CD4-positive, CD25-positive, alpha-beta regulatory T cell (primary cell): ENCODE data around the gene OSGEPL1. TPM values are rescaled to one million over a fixed set of nuclear protein-coding genes. Genes with fewer than 3 reads are reported as not detected.
"Not testable (repeated sequence)": the region's sequence is repeated elsewhere in the genome, so short reads cannot be mapped to it uniquely, and the experiment has no call there.

Source experiments
- ATAC-seq, 2 donors: fragments of 150-1000 bp; cut with Tn5 transposase; one replicate each; pipeline ENCODE4 v1.10.0; 2021; ENCODE audit warnings: low read depth in 2 of 2, moderate number of reproducible peaks in 2 of 2, moderate library complexity in 1 of 2
- DNase-seq, 3 donors: peaks; one replicate each; pipeline versions ENCODE4 v3.0.0 to v3.0.0-alpha.2; 2012 to 2022; ENCODE audit warnings: mixed read lengths in 1 of 3
- H3K27ac ChIP-seq: one replicate; pipeline ENCODE4 v1.7.0; 2013; ENCODE audit warnings: mild to moderate bottlenecking, low read length; ENCODE audit not compliant: insufficient read depth, poor library complexity, severe bottlenecking
- H3K27me3 ChIP-seq: one replicate; pipeline ENCODE4 v1.7.0; 2013; ENCODE audit warnings: low read length; ENCODE audit not compliant: control insufficient read depth, insufficient read depth
- H3K36me3 ChIP-seq: one replicate; pipeline ENCODE4 v1.7.0; 2013; ENCODE audit warnings: mild to moderate bottlenecking, low read length, moderate library complexity; ENCODE audit not compliant: control insufficient read depth, insufficient read depth
- H3K4me1 ChIP-seq: 2 replicates; pipeline ENCODE4 v1.7.0; 2013; ENCODE audit warnings: mild to moderate bottlenecking, low read length; ENCODE audit not compliant: insufficient read depth, control insufficient read depth, poor library complexity, severe bottlenecking
- H3K4me3 ChIP-seq: one replicate; pipeline ENCODE4 v1.7.0; 2013; ENCODE audit warnings: low read depth, mild to moderate bottlenecking, low read length, moderate library complexity
- H3K9me3 ChIP-seq, 2 experiments: 1 replicate in 1 of 2; 2 replicates in 1 of 2; pipeline ENCODE4 v1.7.0; 2013; ENCODE audit warnings: low read length in 2 of 2, mild to moderate bottlenecking in 1 of 2, moderate library complexity in 1 of 2; ENCODE audit not compliant: control insufficient read depth in 2 of 2
- H3K27ac Mint-ChIP-seq, 3 donors: one replicate each; pipeline ENCODE4 v1.8.0; 2020 to 2022; ENCODE audit warnings: mild to moderate bottlenecking in 3 of 3, mixed read lengths in 3 of 3, moderate library complexity in 2 of 3
- H3K27me3 Mint-ChIP-seq: one replicate; pipeline ENCODE4 v1.8.0; 2022; ENCODE audit warnings: mild to moderate bottlenecking, mixed read lengths
- H3K36me3 Mint-ChIP-seq: one replicate; pipeline ENCODE4 v1.8.0; 2020; ENCODE audit warnings: mixed read lengths
- H3K4me1 Mint-ChIP-seq, 4 donors: one replicate each; pipeline ENCODE4 v1.8.0; 2020 to 2022; ENCODE audit warnings: mixed read lengths in 4 of 4, mild to moderate bottlenecking in 1 of 4
- H3K4me3 Mint-ChIP-seq, 4 donors: one replicate each; pipeline ENCODE4 v1.8.0; 2020 to 2022; ENCODE audit warnings: mild to moderate bottlenecking in 4 of 4, mixed read lengths in 4 of 4, moderate library complexity in 3 of 4
- H3K9me3 Mint-ChIP-seq, 7 donors: one replicate each; pipeline ENCODE4 v1.8.0; 2020 to 2022; ENCODE audit warnings: mixed read lengths in 7 of 7, mild to moderate bottlenecking in 3 of 7, moderate library complexity in 2 of 7
- polyA plus RNA-seq, 4 donors: library from polyadenylated mRNA; unstranded; fragments of 300-500 nt; fragmentation: Illumina TruSeq; gene quantifications; one replicate each; pipeline ENCODE4 v1.2.3, GENCODE V29; 2021
- total RNA-seq: library from RNA; stranded (reverse); gene quantifications from one replicate; pipeline ENCODE4 v1.2.3, GENCODE V29; 2022

The OSGEPL1 gene
- total and polyA plus RNA-seq, 5 donors from 2014 or later: 5.7 to 15.6 (median 15.1) TPM

DNA sequence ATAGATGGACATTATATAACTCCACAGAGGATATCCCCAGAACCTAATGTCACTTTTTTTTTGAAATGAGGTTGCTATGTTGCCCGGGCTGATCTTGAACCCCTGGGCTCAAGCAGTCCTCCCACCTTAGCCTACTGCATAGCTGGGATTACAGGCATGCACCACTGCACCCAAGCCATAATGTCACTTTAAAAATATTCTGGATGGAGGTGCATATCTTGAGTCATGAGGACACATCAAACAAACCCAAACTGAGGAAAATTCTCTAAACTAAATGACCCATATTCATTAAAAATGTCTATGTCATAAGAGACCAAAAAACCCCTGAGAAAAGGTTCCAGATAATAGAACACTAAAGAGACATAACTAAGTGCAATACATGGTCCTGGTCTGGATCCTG, 36.3 kb downstream of the OSGEPL1 start:
- no peak overlapping the region for H3K4me3 Mint-ChIP-seq
- Histone ChIP-seq H3K36me3 (peaks cover 3% of the 10 kb centered on the region), H3K4me3 (no peak overlapping the region), H3K27ac (no peak overlapping the region), H3K9me3 (no peaks in the 10 kb centered on the region), H3K4me1 (no peaks in the 10 kb centered on the region), H3K27me3 (no peaks in the 10 kb centered on the region)
- no peaks in the 10 kb centered on the region for H3K27me3 Mint-ChIP-seq
- no peak for DNase-seq
- H3K27ac Mint-ChIP-seq: no peak overlapping the region
- ATAC-seq: no peak
- peaks cover 4% of the 10 kb centered on the region for H3K36me3 Mint-ChIP-seq
- H3K9me3 Mint-ChIP-seq: no peaks in the 10 kb centered on the region
- H3K4me1 Mint-ChIP-seq: no peaks in the 10 kb centered on the region

GRCh38 chr2:189723192-189723591, 39.4 kb downstream of the OSGEPL1 start:
- Histone ChIP-seq H3K36me3 (no peaks in the 10 kb centered on the region), H3K4me3 (no peak overlapping the region), H3K27me3 (no peaks in the 10 kb centered on the region), H3K9me3 (no peaks in the 10 kb centered on the region), H3K27ac (no peak overlapping the region), H3K4me1 (no peaks in the 10 kb centered on the region)
- ATAC-seq (no peak), DNase-seq (no peak)
- H3K27ac Mint-ChIP-seq: no peak overlapping the region
- H3K4me3 Mint-ChIP-seq: no peak overlapping the region
- H3K4me1 Mint-ChIP-seq: no peaks in the 10 kb centered on the region
- H3K9me3 Mint-ChIP-seq: no peaks in the 10 kb centered on the region
- H3K36me3 Mint-ChIP-seq: peaks cover 9% of the 10 kb centered on the region
- H3K27me3 Mint-ChIP-seq: no peaks in the 10 kb centered on the region

DNA sequence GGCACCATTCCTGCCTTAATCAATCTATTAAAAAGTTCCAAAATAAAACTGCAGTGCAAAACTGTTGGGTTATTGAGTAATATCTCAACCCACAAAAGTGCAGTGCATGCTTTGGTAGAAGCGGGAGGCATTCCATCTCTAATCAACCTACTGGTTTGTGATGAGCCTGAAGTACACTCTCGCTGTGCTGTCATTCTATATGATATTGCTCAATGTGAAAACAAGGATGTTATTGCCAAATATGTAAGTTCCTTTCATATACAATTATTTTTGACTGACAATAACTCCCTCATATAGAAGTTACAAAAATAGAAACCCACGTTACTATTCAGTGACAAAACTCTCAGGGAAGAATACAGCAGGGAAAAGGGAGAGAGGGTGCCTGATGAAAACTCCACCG, 43.0 kb downstream of the OSGEPL1 start:
- no peaks in the 10 kb centered on the region for H3K36me3 ChIP-seq
- no peak overlapping the region for H3K27ac Mint-ChIP-seq
- no peaks in the 10 kb centered on the region for H3K9me3 ChIP-seq
- H3K27ac ChIP-seq: no peak overlapping the region
- no peaks in the 10 kb centered on the region for H3K27me3 ChIP-seq
- no peaks in the 10 kb centered on the region for H3K27me3 Mint-ChIP-seq
- no peak overlapping the region for H3K4me3 Mint-ChIP-seq
- H3K4me3 ChIP-seq: no peak overlapping the region
- no peak for DNase-seq
- peaks cover 0 to 8% (median 0%) of the 10 kb centered on the region in 7 donors for H3K9me3 Mint-ChIP-seq
- H3K4me1 Mint-ChIP-seq: no peaks in the 10 kb centered on the region
- peaks cover 13% of the 10 kb centered on the region for H3K36me3 Mint-ChIP-seq
- no peaks in the 10 kb centered on the region for H3K4me1 ChIP-seq
- ATAC-seq: no peak

- H3K9me3 ChIP-seq, H3K4me1 Mint-ChIP-seq, H3K4me3 Mint-ChIP-seq, DNase-seq, H3K4me1 ChIP-seq, ATAC-seq, H3K27me3 Mint-ChIP-seq, H3K27ac Mint-ChIP-seq, H3K36me3 Mint-ChIP-seq, H3K27ac ChIP-seq, H3K27me3 ChIP-seq, H3K36me3 ChIP-seq, H3K4me3 ChIP-seq: not testable (repeated sequence)
- peaks cover 0 to 14% (median 2%) of the 10 kb centered on the region in 7 donors for H3K9me3 Mint-ChIP-seq
Measured at GRCh38 chr2:189717593-189717992, 45.0 kb downstream of the OSGEPL1 start.

GRCh38 chr2:189709501-189710221, 52.9 kb downstream of the OSGEPL1 start:
- DNase-seq: no peak
- ATAC-seq: no peak
- H3K4me3 ChIP-seq: no peak overlapping the region
- Mint-ChIP-seq H3K27me3 (no peaks in the 10 kb centered on the region), H3K4me3 (no peak overlapping the region), H3K27ac (no peak overlapping the region), H3K36me3 (peaks cover 18% of the 10 kb centered on the region), H3K4me1 (no peaks in the 10 kb centered on the region), H3K9me3 (peaks cover 0 to 8% (median 0%) of the 10 kb centered on the region in 7 donors)
- H3K27ac ChIP-seq: no peak overlapping the region
- H3K27me3 ChIP-seq: no peaks in the 10 kb centered on the region
- peaks cover 3% of the 10 kb centered on the region for H3K36me3 ChIP-seq
- H3K4me1 ChIP-seq: no peaks in the 10 kb centered on the region
- H3K9me3 ChIP-seq: no peaks in the 10 kb centered on the region

- Histone ChIP-seq H3K4me3 (no peak overlapping the region), H3K4me1 (no peaks in the 10 kb centered on the region), H3K9me3 (no peaks in the 10 kb centered on the region), H3K27me3 (no peaks in the 10 kb centered on the region), H3K36me3 (no peaks in the 10 kb centered on the region), H3K27ac (no peak overlapping the region)
- Mint-ChIP-seq H3K27ac (no peak overlapping the region), H3K27me3 (no peaks in the 10 kb centered on the region), H3K9me3 (no peaks in the 10 kb centered on the region), H3K4me3 (no peak overlapping the region), H3K36me3 (peaks cover 10% of the 10 kb centered on the region), H3K4me1 (peaks cover 0 to 6% (median 5%) of the 10 kb centered on the region in 4 donors)
- DNase-seq: peak in 1 of 3 donors; percentile 7
- ATAC-seq: no peak
Measured at GRCh38 chr2:189702071-189702470, 60.5 kb downstream of the OSGEPL1 start.

DNA sequence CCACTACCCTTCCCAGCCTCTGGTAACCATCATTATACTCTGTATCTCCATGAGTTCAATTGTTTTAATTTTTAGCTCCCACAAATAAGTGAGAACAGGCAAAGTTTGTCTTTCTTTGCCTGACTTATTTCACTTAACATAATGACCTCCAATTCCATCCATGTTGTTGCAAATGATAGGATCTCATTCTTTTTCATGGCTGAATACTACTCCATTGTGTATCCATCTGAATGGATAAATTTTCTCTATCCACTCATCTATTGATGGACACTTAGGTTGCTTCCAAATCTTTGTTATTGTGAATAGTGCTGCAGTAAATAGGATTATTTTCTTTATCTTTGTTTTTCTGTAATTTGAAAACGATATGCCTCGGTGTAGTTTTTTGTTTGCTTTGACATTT, 61.9 kb downstream of the OSGEPL1 start:
- Histone ChIP-seq H3K36me3 (no peaks in the 10 kb centered on the region), H3K27ac (no peak overlapping the region), H3K9me3 (no peaks in the 10 kb centered on the region), H3K4me3 (no peak overlapping the region), H3K4me1 (no peaks in the 10 kb centered on the region), H3K27me3 (no peaks in the 10 kb centered on the region)
- Mint-ChIP-seq H3K4me3 (no peak overlapping the region), H3K36me3 (peaks cover 6% of the 10 kb centered on the region), H3K27ac (no peak overlapping the region), H3K9me3 (no peaks in the 10 kb centered on the region), H3K4me1 (peaks cover 0 to 6% (median 5%) of the 10 kb centered on the region in 4 donors), H3K27me3 (no peaks in the 10 kb centered on the region)
- ATAC-seq (no peak), DNase-seq (no peak)
